Endothelial cell of umbilical vein (primary cell): ENCODE measurements around the gene HINFP. TPM values are rescaled to one million over a fixed set of nuclear protein-coding genes. Genes with fewer than 3 reads are reported as not detected.

Source experiments
- BruUV-seq: library from RNA; stranded (reverse); fragments of 400-500 nt; replicated peaks from 2 replicates; lab custom pipeline; 2021; lab: Mats Ljungman, UMichigan
- CTCF ChIA-PET: fragments of 300-600, 350-600 bp; sonication (Branson Sonifier 250); formaldehyde crosslinking; loops from one replicate; lab custom pipeline; 2021; ENCODE audit warnings: antibody characterized with exemption, inconsistent platforms; lab: Charles Lee
- POLR2A ChIA-PET: fragments of 300-600, 350-600 bp; sonication (Branson Sonifier 250); formaldehyde crosslinking; loops from one replicate; lab custom pipeline; 2021; ENCODE audit warnings: antibody characterized with exemption, inconsistent platforms; lab: Charles Lee
- DNase-seq: peaks from one replicate; pipeline ENCODE4 v3.0.0-alpha.2; 2011; ENCODE audit warnings: low read depth, low spot score
- FAIRE-seq: peaks from 2 replicates; lab custom pipeline; 2011; peaks lifted over from hg19 to GRCh38; lab: Jason Lieb, UNC
- H2AFZ ChIP-seq: 2 replicates; pipeline ENCODE4 v1.6.0; 2012; ENCODE audit warnings: low read depth, low read length, control low read depth, inconsistent platforms
- H3K27ac ChIP-seq: 2 replicates; pipeline ENCODE4 v1.5.1; 2011; ENCODE audit warnings: low read depth, mild to moderate bottlenecking, control low read depth, low read length, moderate library complexity; ENCODE audit not compliant: insufficient read depth
- H3K27me3 ChIP-seq, 2 experiments: 2 replicates each; pipeline versions ENCODE4 v1.6.0 to v1.6.1; 2011; ENCODE audit warnings: low read length in 2 of 2, mixed read lengths in 1 of 2; ENCODE audit not compliant: control insufficient read depth in 2 of 2, insufficient read depth in 2 of 2
- H3K36me3 ChIP-seq, 2 experiments: 2 replicates in 1 of 2; 3 replicates in 1 of 2; pipeline ENCODE4 v1.5.1; 2011; ENCODE audit warnings: low read length in 2 of 2, mild to moderate bottlenecking in 1 of 2, moderate library complexity in 1 of 2; ENCODE audit not compliant: control insufficient read depth in 2 of 2, insufficient read depth in 2 of 2; ENCODE audit errors: extremely low read depth in 1 of 2
- H3K4me1 ChIP-seq: 3 replicates; pipeline ENCODE4 v1.5.1; 2011; ENCODE audit warnings: mild to moderate bottlenecking, low read length; ENCODE audit not compliant: control insufficient read depth, insufficient read depth; ENCODE audit errors: extremely low read depth
- H3K4me2 ChIP-seq: 2 replicates; pipeline ENCODE4 v1.6.1; 2011; ENCODE audit warnings: low read length, control low read depth, mixed read lengths; ENCODE audit not compliant: insufficient read depth
- H3K4me3 ChIP-seq, 3 experiments: fragments of 200-600 bp in 1 of 3; sonication (generic), shearing (Covaris generic) in 1 of 3; replicated peaks in 1 of 3; 2 replicates each; pipeline ENCODE4 v1.5.1; 2011 to 2016; ENCODE audit warnings: control low read depth in 3 of 3, low read length in 3 of 3, mild to moderate bottlenecking in 2 of 3, inconsistent platforms in 1 of 3, low read depth in 1 of 3, moderate library complexity in 1 of 3; ENCODE audit not compliant: insufficient read depth in 1 of 3
- H3K79me2 ChIP-seq: 2 replicates; pipeline ENCODE4 v1.6.0; 2012; ENCODE audit warnings: low read length, inconsistent platforms; ENCODE audit not compliant: control insufficient read depth, insufficient read depth
- H3K9ac ChIP-seq: replicated peaks from 2 replicates; pipeline ENCODE3; 2011; ENCODE audit warnings: low read length, control low read depth; ENCODE audit not compliant: insufficient read depth; ENCODE audit errors: extremely low read depth
- H3K9me1 ChIP-seq: replicated peaks from 3 replicates; pipeline ENCODE4 v1.6.0; 2011; ENCODE audit warnings: mild to moderate bottlenecking, low read length; ENCODE audit not compliant: control insufficient read depth, insufficient read depth; ENCODE audit errors: extremely low read depth
- H3K9me3 ChIP-seq: replicated peaks from 2 replicates; pipeline ENCODE4 v1.5.1; 2012; ENCODE audit warnings: low read length, inconsistent platforms; ENCODE audit not compliant: control insufficient read depth, insufficient read depth
- H4K20me1 ChIP-seq: replicated peaks from 2 replicates; pipeline ENCODE3; 2011; ENCODE audit warnings: mild to moderate bottlenecking, low read length; ENCODE audit not compliant: control insufficient read depth, insufficient read depth; ENCODE audit errors: extremely low read depth
- CTCF ChIP-seq, 2 donors: IDR thresholded peaks; 1 replicate in 1 of 2; 2 replicates in 1 of 2; pipeline ENCODE4 v1.5.1; 2011; ENCODE audit warnings: low read length in 2 of 2, mild to moderate bottlenecking in 2 of 2, moderate library complexity in 2 of 2, control low read depth in 1 of 2, inconsistent platforms in 1 of 2, low read depth in 1 of 2; ENCODE audit not compliant: insufficient read depth in 1 of 2; ENCODE audit errors: extremely low read depth in 1 of 2
- EZH2 ChIP-seq: IDR thresholded peaks from 2 replicates; pipeline ENCODE4 v1.6.1; 2012; ENCODE audit warnings: borderline replicate concordance, low read depth, mild to moderate bottlenecking, moderate library complexity, low read length, inconsistent platforms; ENCODE audit not compliant: severe bottlenecking
- FOS ChIP-seq: IDR thresholded peaks from 2 replicates; pipeline ENCODE4 v1.6.1; 2011; ENCODE audit warnings: mild to moderate bottlenecking, low read length, moderate library complexity, borderline replicate concordance; ENCODE audit not compliant: insufficient read depth
- GATA2 ChIP-seq: IDR thresholded peaks from 2 replicates; pipeline ENCODE4 v1.7.0; 2011; ENCODE audit warnings: low read depth, mild to moderate bottlenecking, moderate library complexity, mixed read lengths, low read length; ENCODE audit not compliant: insufficient read length, insufficient read depth
- JUN ChIP-seq: IDR thresholded peaks from 2 replicates; pipeline ENCODE4 v1.6.1; 2011; ENCODE audit warnings: borderline replicate concordance, low read depth; ENCODE audit not compliant: insufficient read length, insufficient read depth
- MAX ChIP-seq: IDR thresholded peaks from 2 replicates; pipeline ENCODE4 v1.6.1; 2011; ENCODE audit not compliant: insufficient read depth, insufficient read length
- MYC ChIP-seq: IDR thresholded peaks from one replicate; pipeline ENCODE4 v1.6.1; 2011; ENCODE audit warnings: mild to moderate bottlenecking, low read depth, low read length
- POLR2A ChIP-seq: IDR thresholded peaks from 2 replicates; pipeline ENCODE4 v1.6.1; 2012; ENCODE audit warnings: low read depth, mild to moderate bottlenecking, control low read depth, low read length
- POLR2AphosphoS5 ChIP-seq: IDR thresholded peaks from 2 replicates; pipeline ENCODE4 v1.6.1; 2012; ENCODE audit warnings: low read depth, mild to moderate bottlenecking, control low read depth, low read length, moderate library complexity; ENCODE audit not compliant: insufficient read depth
- dilution Hi-C: fragments of 300-500 bp; cut with MboI; formaldehyde crosslinking; loops from one replicate; pipeline ENCODE4 v1.15.0; 2019; ENCODE audit warnings: low sequenced_read_pairs; ENCODE audit not compliant: extremely low pct_ligation_motif_present
- intact Hi-C: fragments of 100-400 bp; cut with micrococcal nuclease; formaldehyde crosslinking; loops from one replicate; pipeline ENCODE4 v1.10.0; 2022
- polyA plus RNA-seq, 4 experiments: library from polyadenylated mRNA; depleted of rRNA in 3 of 4; stranded (reverse) in 3 of 4; unstranded in 1 of 4; fragments of >200 nt; gene quantifications; 2 replicates each; pipeline versions ENCODE4 v1.2.1 to v1.2.3, GENCODE V29; 2011 to 2012; ENCODE audit warnings: missing spikeins in 1 of 4
- total RNA-seq: library from RNA; stranded (reverse); gene quantifications from 2 replicates; pipeline ENCODE4 v1.2.3, GENCODE V29; 2021

The HINFP gene
- total and polyA plus RNA-seq, 2 donors (not counting 3 experiments of a cell fraction or from before 2014, with no cell fraction given) = 30.8 to 33.4 TPM

GRCh38 chr11:119148720-119149017, 27.3 kb downstream of the HINFP start:
- H3K4me3 ChIP-seq = peak overlapping the region; percentile 1 to 48 (median 3)
- no peak overlapping the region for H3K27ac ChIP-seq
- ChIA-PET POLR2A (no interaction called here), CTCF (interaction anchor here (0.6 to 2.2 kb wide), 6 partner anchors 9 to 192 kb away, joined by 3 to 10 read pairs (median 4); partner anchors contain the start of gene C1QTNF5)
- H3K9ac ChIP-seq = no peak overlapping the region
- BruUV-seq = no TSS peak
- TF ChIP-seq CTCF (IDR thresholded peaks at IDR 0.05; ENCODE audit: extremely low read depth in 1 of 2, insufficient read depth in 1 of 2, low read depth in 1 of 2, low read length in 2 of 2) (no peak), POLR2A (no peak), POLR2AphosphoS5 (no peak), EZH2 (no peak), FOS (no peak), GATA2 (no peak), MAX (no peak), MYC (no peak), JUN (no peak)
- no peaks in the 10 kb centered on the region for H3K9me1 ChIP-seq
- peaks cover 4% of the 10 kb centered on the region for H3K4me1 ChIP-seq
- DNase-seq (no peak), FAIRE-seq (no peak)
- no peaks in the 10 kb centered on the region for H3K79me2 ChIP-seq
- peak overlapping the region; percentile 80 for H2AFZ ChIP-seq
- intact Hi-C loops = loop anchor here (2.0 kb wide), 1 partner anchor 20 kb away; the partner anchor contains the start of gene NLRX1
- H3K9me3 ChIP-seq = no peaks in the 10 kb centered on the region
- peaks cover 2 to 3% of the 10 kb centered on the region in 2 experiments for H3K27me3 ChIP-seq
- peak overlapping the region; percentile 2 for H3K4me2 ChIP-seq
- dilution Hi-C loops = no loop called here
- no peaks in the 10 kb centered on the region for H3K36me3 ChIP-seq
- H4K20me1 ChIP-seq = no peaks in the 10 kb centered on the region
